PC-3 (cell line): ENCODE results near the gene ATG5. TPM values are rescaled to one million over a fixed set of nuclear protein-coding genes. Genes with fewer than 3 reads are reported as not detected.

ENCODE experiments used
- ATAC-seq: fragments of 200-7000 bp; cut with Tn5 transposase; 2 replicates; pipeline ENCODE4 v1.9.1; 2020; ENCODE audit warnings: mild to moderate bottlenecking, moderate library complexity
- BruUV-seq: library from RNA; stranded (reverse); fragments of 400-500 nt; replicated peaks from 2 replicates; lab custom pipeline; 2021; lab: Mats Ljungman, UMichigan
- CTCF ChIA-PET: fragments of 300-600 bp; sonication (Branson Sonifier 250); formaldehyde crosslinking; loops from one replicate; lab custom pipeline; 2022; ENCODE audit warnings: antibody characterized with exemption; lab: Charles Lee
- POLR2A ChIA-PET: fragments of 300-600 bp; sonication (Branson Sonifier 250); formaldehyde crosslinking; loops from one replicate; lab custom pipeline; 2022; ENCODE audit warnings: antibody characterized with exemption; ENCODE audit not compliant: unreplicated experiment; lab: Charles Lee
- DNase-seq: peaks from one replicate; pipeline ENCODE4 v3.0.0-alpha.2; 2015
- H2AFZ ChIP-seq: fragments of 300-600 bp; sonication (generic); 2 replicates; pipeline ENCODE4 v1.6.0; 2016; ENCODE audit warnings: antibody characterized with exemption, low read length
- H3F3A ChIP-seq: fragments of 300-600 bp; sonication (generic); one replicate; pipeline ENCODE4 v1.6.0; 2017; ENCODE audit warnings: antibody characterized with exemption, low read length, control low read depth, mild to moderate bottlenecking; ENCODE audit not compliant: unreplicated experiment
- H3K27ac ChIP-seq: fragments of 300-600 bp; sonication (generic); 2 replicates; pipeline ENCODE4 v1.5.1; 2016; ENCODE audit warnings: mild to moderate bottlenecking, low read length
- H3K27me3 ChIP-seq: fragments of 300-600 bp; sonication (generic); 2 replicates; pipeline ENCODE4 v1.6.1; 2016; ENCODE audit warnings: low read length, mixed read lengths
- H3K36me3 ChIP-seq: fragments of 300-600 bp; sonication (generic); 2 replicates; pipeline ENCODE4 v1.6.1; 2016; ENCODE audit warnings: low read depth, mixed run types, low read length, mixed read lengths
- H3K4me1 ChIP-seq: fragments of 300-600 bp; sonication (generic); 2 replicates; pipeline ENCODE4 v1.5.1; 2016; ENCODE audit warnings: low read length; ENCODE audit not compliant: insufficient read depth
- H3K4me2 ChIP-seq: fragments of 300-600 bp; sonication (generic); 2 replicates; pipeline ENCODE4 v1.6.0; 2016; ENCODE audit warnings: low read length
- H3K4me3 ChIP-seq: fragments of 300-600 bp; sonication (generic); 2 replicates; pipeline ENCODE4 v1.5.1; 2016; ENCODE audit warnings: mild to moderate bottlenecking, low read length, mixed read lengths
- H3K79me2 ChIP-seq: fragments of 300-600 bp; sonication (generic); 2 replicates; pipeline ENCODE4 v1.6.1; 2017; ENCODE audit warnings: low read length, mixed read lengths
- H3K9ac ChIP-seq: fragments of 300-600 bp; sonication (generic); 2 replicates; pipeline ENCODE4 v1.6.0; 2016; ENCODE audit warnings: mild to moderate bottlenecking, low read length
- H3K9me2 ChIP-seq: fragments of 300-600 bp; sonication (generic); replicated peaks from 2 replicates; pipeline ENCODE4 v1.6.1; 2016; ENCODE audit warnings: mixed run types, low read length, mixed read lengths
- H3K9me3 ChIP-seq: fragments of 300-600 bp; sonication (generic); 2 replicates; pipeline ENCODE4 v1.6.1; 2016; ENCODE audit warnings: low read length, mixed read lengths
- H4K20me1 ChIP-seq: fragments of 300-600 bp; sonication (generic); 2 replicates; pipeline ENCODE4 v1.6.1; 2016; ENCODE audit warnings: low read length, mixed read lengths
- EZH2 ChIP-seq: fragments of 300-600 bp; sonication (generic); IDR thresholded peaks from one replicate; pipeline ENCODE4 v1.6.1; 2017; ENCODE audit warnings: antibody characterized with exemption, mild to moderate bottlenecking, low read length; ENCODE audit not compliant: unreplicated experiment
- EZH2phosphoT487 ChIP-seq: fragments of 300-600 bp; sonication (generic); IDR thresholded peaks from 2 replicates; pipeline ENCODE4 v1.6.1; 2018; ENCODE audit warnings: mild to moderate bottlenecking, antibody characterized with exemption, low read length, borderline replicate concordance
- intact Hi-C: fragments of 100-400 bp; cut with micrococcal nuclease; formaldehyde crosslinking; loops from 2 replicates; pipeline ENCODE4 v1.9.0; 2023
- total RNA-seq: library from RNA; depleted of rRNA; stranded (reverse); fragments of >200 nt; gene quantifications from 2 replicates; pipeline ENCODE4 v1.2.3, GENCODE V29; 2014
- TF ChIP-seq, protein P1 (sequence below): fragments of 300-600 bp; sonication (generic); conservative IDR thresholded peaks from 2 replicates; pipeline ENCODE4 v1.5.1; 2017; ENCODE audit warnings: antibody characterized with exemption, low read depth, mild to moderate bottlenecking, low read length

ATG5 gene
- total RNA-seq, 1 experiment from 2014 or later = 38.8 TPM

DNA sequence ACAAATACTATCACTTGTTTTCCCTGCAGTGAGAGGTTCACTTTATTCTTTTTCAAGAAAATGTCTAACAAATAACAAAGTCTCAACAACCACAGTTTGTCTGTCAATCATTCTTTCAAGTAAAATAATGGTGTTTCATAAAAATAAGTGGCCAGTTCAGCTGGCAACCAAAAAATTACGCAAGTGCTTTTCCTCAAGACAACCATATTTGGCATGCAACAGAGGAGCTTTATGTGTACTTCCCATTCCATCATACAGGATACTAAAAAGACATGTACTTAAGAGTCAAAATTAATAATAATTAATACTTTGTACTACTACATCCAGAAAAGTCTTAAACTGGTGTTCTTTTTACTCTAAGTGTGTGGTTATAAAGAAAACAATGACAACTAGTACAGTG, 34.6 kb downstream of the ATG5 start:
- ChIA-PET POLR2A (no interaction called here), CTCF (no interaction called here)
- Histone ChIP-seq H3K36me3 (peaks cover 30% of the 10 kb centered on the region), H3K27me3 (no peaks in the 10 kb centered on the region), H3K4me2 (no peak overlapping the region), H3K4me1 (peaks cover 4% of the 10 kb centered on the region; the same call in 1 of the 2 replicates), H3K9me2 (no peaks in the 10 kb centered on the region), H2AFZ (no peak overlapping the region), H3K27ac (no peak overlapping the region), H3F3A (no peaks in the 10 kb centered on the region), H3K4me3 (no peak overlapping the region), H3K9me3 (no peaks in the 10 kb centered on the region), H4K20me1 (no peaks in the 10 kb centered on the region), H3K79me2 (peaks cover 51% of the 10 kb centered on the region), H3K9ac (no peak overlapping the region)
- intact Hi-C loops = no loop called here
- ATAC-seq (no peak), DNase-seq (no peak)
- no TSS peak for BruUV-seq
- TF ChIP-seq, protein P1, sequence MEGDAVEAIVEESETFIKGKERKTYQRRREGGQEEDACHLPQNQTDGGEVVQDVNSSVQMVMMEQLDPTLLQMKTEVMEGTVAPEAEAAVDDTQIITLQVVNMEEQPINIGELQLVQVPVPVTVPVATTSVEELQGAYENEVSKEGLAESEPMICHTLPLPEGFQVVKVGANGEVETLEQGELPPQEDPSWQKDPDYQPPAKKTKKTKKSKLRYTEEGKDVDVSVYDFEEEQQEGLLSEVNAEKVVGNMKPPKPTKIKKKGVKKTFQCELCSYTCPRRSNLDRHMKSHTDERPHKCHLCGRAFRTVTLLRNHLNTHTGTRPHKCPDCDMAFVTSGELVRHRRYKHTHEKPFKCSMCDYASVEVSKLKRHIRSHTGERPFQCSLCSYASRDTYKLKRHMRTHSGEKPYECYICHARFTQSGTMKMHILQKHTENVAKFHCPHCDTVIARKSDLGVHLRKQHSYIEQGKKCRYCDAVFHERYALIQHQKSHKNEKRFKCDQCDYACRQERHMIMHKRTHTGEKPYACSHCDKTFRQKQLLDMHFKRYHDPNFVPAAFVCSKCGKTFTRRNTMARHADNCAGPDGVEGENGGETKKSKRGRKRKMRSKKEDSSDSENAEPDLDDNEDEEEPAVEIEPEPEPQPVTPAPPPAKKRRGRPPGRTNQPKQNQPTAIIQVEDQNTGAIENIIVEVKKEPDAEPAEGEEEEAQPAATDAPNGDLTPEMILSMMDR = no peak
- no peak for TF ChIP-seq EZH2
- TF ChIP-seq EZH2phosphoT487 = no peak

DNA sequence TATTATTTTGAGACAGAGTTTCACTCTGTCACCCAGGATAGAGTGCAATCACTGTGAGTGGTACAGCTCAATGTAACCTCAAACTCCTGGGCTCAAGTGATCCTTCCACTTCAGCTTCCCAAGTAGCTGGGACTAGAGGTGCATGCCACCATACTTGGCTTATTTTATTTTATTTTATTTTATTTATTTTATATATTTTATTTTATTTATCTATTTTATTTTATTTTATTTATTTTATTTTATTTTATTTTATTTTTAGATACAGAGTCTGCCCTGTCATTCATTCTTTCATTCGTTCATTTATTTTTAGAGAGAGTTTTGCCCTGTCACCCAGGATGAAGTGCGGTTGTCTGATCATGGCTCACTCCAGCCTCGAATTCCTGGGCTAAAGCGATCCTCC, 35.5 kb downstream of the ATG5 start:
- H4K20me1 ChIP-seq = no peaks in the 10 kb centered on the region
- CTCF ChIA-PET = no interaction called here
- no peak overlapping the region for H2AFZ ChIP-seq
- H3K27me3 ChIP-seq = no peaks in the 10 kb centered on the region
- TF ChIP-seq, protein P1 = no peak
- TF ChIP-seq EZH2 (no peak), EZH2phosphoT487 (no peak)
- H3K4me3 ChIP-seq = no peak overlapping the region
- peaks cover 4% of the 10 kb centered on the region; the same call in 1 of the 2 replicates for H3K4me1 ChIP-seq
- H3K9me2 ChIP-seq = no peaks in the 10 kb centered on the region
- H3K27ac ChIP-seq = no peak overlapping the region
- ATAC-seq = no peak
- POLR2A ChIA-PET = no interaction called here
- H3K4me2 ChIP-seq = no peak overlapping the region
- peaks cover 56% of the 10 kb centered on the region for H3K79me2 ChIP-seq
- intact Hi-C loops = no loop called here
- H3K9me3 ChIP-seq = no peaks in the 10 kb centered on the region
- BruUV-seq = no TSS peak
- H3K36me3 ChIP-seq = peaks cover 30% of the 10 kb centered on the region
- no peak for DNase-seq
- no peak overlapping the region for H3K9ac ChIP-seq
- no peaks in the 10 kb centered on the region for H3F3A ChIP-seq

DNA sequence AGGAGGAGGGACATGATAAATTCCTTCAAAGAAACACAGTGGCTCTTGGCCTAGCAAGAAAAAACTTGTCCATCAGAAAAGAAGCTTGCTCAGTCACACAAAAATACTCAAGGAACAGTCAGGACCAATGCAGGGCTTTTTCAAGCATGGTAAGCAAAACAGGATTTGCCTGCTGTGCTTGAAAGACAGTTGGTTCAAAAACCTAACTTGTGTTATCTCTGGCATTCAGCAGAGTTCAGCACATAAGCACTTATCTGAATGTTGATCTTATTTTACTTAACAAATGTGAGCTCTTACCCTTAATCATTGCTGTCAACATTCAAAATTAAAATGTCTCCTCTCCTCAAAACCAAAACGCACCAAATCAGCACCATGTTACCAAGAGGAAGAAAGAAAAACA, 38.3 kb downstream of the ATG5 start:
- Histone ChIP-seq H3K9me2 (no peaks in the 10 kb centered on the region), H3K27me3 (no peaks in the 10 kb centered on the region), H4K20me1 (no peaks in the 10 kb centered on the region), H3K27ac (no peak overlapping the region), H3K36me3 (peaks cover 26% of the 10 kb centered on the region), H3K4me3 (no peak overlapping the region), H3K9ac (no peak overlapping the region), H3K4me2 (no peak overlapping the region), H3K79me2 (peaks cover 66% of the 10 kb centered on the region), H3F3A (no peaks in the 10 kb centered on the region), H2AFZ (no peak overlapping the region), H3K4me1 (no peaks in the 10 kb centered on the region), H3K9me3 (no peaks in the 10 kb centered on the region)
- CTCF ChIA-PET = no interaction called here
- no peak for ATAC-seq
- intact Hi-C loops = no loop called here
- no TSS peak for BruUV-seq
- DNase-seq = no peak
- TF ChIP-seq EZH2 (no peak), EZH2phosphoT487 (no peak)
- TF ChIP-seq, protein P1 = no peak
- POLR2A ChIA-PET = interaction anchor here (0.6 kb wide), 1 partner anchor 32 kb away, joined by 3 read pairs; no protein-coding TSS in a partner anchor
